AML-193 (cell line): ENCODE data around the gene CCDC8.
"Not testable (repeated sequence)": the region's sequence is repeated elsewhere in the genome, so short reads cannot be mapped to it uniquely, and the experiment has no call there.

Source experiments
- DNase-seq, 2 experiments: peaks; one replicate each; lab custom pipeline; 2025; lab: John Stamatoyannopoulos, UW

Gene CCDC8, protein sequence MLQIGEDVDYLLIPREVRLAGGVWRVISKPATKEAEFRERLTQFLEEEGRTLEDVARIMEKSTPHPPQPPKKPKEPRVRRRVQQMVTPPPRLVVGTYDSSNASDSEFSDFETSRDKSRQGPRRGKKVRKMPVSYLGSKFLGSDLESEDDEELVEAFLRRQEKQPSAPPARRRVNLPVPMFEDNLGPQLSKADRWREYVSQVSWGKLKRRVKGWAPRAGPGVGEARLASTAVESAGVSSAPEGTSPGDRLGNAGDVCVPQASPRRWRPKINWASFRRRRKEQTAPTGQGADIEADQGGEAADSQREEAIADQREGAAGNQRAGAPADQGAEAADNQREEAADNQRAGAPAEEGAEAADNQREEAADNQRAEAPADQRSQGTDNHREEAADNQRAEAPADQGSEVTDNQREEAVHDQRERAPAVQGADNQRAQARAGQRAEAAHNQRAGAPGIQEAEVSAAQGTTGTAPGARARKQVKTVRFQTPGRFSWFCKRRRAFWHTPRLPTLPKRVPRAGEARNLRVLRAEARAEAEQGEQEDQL

GRCh38 chr19:46413262-46414031 lies at the start of gene CCDC8:
Gene CCDC8 (minus strand): TSS chr19:46413564. CDS start chr19:46412810, 754 bp downstream.
- no peak for DNase-seq

GRCh38 chr19:46461537-46461936 lies 48.2 kb upstream of the CCDC8 start:
- DNase-seq: no peak

- no peak for DNase-seq
Measured at GRCh38 chr19:46460981-46461380, 47.6 kb upstream of the CCDC8 start.

- DNase-seq: no peak
Measured at GRCh38 chr19:46460055-46460454, 46.7 kb upstream of the CCDC8 start.

GRCh38 chr19:46456930-46457329 lies 43.6 kb upstream of the CCDC8 start:
- DNase-seq: no peak

GRCh38 chr19:46454244-46454643 lies 40.9 kb upstream of the CCDC8 start:
- DNase-seq: no peak

DNA sequence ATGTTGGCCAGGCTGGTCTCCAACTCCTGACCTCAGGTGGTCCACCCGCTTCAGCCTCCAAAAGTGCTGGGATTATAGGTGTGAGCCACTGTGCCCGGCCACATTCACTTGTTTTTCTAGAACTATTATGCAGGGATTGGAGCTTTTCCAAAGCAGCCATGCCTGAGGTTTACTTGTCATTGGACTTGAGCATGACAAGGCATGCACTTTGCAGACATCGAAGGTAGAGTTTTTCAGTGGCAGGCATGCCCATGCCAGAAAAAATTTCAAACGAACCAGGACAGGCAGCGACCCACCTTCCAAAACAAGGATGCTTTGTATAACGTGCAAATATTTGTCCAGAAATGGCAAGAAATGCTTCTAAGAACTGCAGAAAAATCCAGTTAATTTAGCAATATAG lies 40.3 kb upstream of the CCDC8 start:
- no peak for DNase-seq

DNA sequence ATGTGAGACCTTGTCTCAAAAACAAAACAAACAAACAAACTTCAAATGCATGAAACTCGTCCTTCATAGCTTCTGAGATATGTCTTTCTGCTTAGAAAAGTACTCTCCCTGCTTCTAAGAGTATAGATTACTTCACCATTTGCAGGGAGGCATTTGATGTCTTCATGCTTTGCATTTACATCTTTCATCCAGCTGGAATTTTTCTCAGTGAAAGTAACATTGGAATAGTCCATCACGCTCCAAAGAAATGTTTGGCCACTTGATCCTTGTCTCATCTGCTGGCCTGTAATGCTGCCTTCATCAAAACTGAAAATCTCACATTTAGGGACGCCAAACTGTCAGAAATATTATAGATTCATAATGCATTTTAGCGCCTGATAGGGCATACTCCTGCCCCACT lies 38.8 kb upstream of the CCDC8 start:
- DNase-seq: no peak

DNA sequence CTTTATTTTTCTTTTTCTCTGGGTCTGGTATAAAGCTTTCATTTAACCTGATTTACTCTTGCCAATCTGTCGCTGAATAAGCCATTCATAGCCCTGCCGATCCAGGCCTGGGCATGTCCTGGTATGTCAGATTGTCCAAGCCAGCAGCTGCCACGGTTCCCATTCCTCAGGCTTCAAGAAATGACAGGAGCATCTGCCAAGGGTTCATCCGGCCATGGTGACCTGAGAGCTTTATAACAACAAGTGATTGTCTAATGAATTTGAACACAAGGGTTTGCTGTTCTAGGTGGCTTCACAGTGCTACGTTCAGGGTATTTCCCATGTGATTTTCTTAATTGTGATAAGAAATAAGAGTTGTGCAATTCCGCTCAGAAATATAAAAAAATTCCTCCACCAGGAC lies 38.0 kb upstream of the CCDC8 start:
- no peak for DNase-seq

DNA sequence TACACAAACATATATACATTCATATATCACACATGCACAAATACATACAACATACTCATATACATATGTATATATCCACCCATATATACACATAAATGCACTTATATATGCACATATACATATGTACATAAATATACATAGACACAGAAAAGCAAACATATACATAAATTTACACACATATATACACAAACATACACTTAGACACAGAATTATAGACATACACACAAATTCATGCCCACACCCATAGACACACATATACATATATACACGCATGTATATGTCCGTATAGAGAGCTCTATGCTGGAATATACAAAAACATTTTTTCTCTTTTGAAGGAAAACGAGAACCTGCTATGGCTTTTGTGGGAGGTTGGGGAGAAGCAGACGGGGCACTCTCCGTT lies 37.4 kb upstream of the CCDC8 start:
- DNase-seq: no peak

DNA sequence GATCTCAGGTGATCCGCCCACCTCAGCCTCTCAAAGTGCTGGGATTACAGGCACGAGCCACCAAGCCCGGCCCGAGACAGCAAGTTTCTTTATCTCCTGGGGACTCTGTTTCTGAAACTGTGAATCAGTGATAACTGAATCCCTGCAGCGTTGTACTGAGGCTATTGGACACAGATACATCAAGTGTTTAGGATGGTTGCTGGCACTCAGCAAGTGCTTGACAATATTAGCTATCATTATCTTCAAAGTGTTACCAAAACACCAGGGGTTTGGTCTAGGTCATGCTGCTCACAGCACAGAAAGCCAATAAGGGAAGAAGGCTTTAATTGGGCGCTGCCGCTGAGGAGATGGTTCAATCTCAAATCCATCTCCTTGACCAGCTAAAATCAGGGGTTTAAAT lies 35.9 kb upstream of the CCDC8 start:
- no peak for DNase-seq

GRCh38 chr19:46448601-46449000 lies 35.2 kb upstream of the CCDC8 start:
- no peak for DNase-seq

DNA sequence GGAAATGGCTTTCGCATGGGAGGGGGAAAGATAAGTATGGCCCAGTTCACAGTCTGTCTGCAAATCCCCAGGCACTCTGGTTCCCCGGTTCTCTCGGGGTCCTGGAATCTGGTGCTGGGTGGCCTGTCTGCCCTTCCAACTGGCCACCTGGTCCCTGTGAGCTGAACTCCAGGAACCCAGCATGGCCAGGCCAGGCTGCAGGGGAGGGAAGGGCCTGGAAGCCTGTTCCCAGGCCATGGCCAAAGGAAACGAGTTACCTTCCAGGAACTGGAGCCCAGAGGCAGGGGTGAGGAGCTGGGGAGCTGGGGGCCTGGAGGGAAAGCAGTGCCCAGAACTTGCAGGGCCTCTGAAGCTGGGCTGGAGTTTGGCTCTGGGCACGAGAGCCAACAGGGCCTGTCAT lies 34.5 kb upstream of the CCDC8 start:
- no peak for DNase-seq

- DNase-seq: no peak
Measured at GRCh38 chr19:46447006-46447405, 33.6 kb upstream of the CCDC8 start.

DNA sequence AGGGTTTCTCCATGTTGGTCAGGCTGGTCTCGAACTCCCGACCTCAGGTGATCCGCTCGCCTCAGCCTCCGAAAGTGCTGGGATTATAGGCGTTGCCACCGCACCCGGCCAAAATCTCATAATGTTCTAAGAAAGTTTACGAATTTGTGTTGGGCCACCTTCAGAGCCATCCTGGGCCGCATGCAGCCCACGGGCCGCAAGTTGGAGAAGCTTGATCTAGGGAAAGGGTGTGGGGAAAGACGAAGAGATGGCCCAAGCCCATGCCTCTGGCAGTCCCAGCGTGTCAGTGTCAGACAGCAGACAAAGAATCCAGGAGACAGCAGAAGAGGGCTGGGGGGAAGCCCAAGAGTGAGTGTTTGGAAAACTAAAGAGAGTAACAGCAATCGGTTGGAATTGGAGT lies 32.7 kb upstream of the CCDC8 start:
- DNase-seq: no peak

DNA sequence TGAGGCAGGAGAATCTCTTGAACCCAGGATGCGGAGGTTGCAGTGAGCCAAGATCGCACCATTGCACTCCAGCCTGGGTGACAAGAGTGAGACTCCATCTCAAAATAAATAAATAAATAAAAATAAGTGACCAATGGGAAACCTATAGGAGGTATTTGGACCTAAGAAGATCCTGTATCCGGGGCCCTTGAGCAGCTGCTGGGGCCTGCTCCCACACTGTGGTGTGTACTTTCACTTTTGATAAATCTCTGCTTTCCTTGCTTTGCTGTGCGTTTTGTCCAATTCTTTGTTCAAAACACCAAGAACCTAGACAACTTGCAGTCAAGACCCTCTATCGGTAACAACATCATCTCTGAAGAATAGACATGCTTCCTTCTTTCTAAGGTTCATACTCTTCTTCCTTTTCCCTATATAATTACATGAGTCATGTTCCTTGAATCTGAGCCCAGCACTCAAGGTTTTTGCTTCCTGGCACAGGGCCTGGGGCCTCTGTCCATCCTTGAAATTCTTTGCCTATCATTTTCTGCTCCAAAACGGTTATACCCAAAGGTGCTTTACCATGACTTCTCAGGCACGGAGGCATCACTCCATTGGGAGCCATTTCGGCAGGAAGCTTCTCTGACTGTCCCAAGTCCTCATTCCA lies 29.6 kb upstream of the CCDC8 start:
- DNase-seq: no peak

- no peak for DNase-seq
Measured at GRCh38 chr19:46441866-46442265, 28.5 kb upstream of the CCDC8 start.

DNA sequence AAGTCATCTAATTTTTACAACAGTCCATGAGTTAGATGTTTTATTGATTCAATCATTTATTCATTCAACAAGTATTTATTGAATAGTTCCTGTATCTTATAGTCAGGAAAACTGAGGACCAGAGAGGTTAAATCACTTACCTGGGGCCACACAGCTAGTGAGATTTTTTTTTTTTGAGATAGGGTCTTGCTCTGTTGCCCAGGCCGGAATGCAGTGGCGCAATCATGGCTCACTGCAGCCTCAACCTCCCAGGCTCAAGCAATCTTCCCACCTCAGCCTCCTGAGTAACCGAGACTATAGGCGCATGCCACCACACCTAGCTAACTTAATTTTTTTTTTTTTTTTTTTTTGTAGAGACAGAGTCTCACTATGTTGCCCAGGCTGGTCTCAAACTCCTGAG lies 22.3 kb upstream of the CCDC8 start:
- DNase-seq: not testable (repeated sequence)

GRCh38 chr19:46435009-46435408 lies 21.6 kb upstream of the CCDC8 start:
- no peak for DNase-seq

DNA sequence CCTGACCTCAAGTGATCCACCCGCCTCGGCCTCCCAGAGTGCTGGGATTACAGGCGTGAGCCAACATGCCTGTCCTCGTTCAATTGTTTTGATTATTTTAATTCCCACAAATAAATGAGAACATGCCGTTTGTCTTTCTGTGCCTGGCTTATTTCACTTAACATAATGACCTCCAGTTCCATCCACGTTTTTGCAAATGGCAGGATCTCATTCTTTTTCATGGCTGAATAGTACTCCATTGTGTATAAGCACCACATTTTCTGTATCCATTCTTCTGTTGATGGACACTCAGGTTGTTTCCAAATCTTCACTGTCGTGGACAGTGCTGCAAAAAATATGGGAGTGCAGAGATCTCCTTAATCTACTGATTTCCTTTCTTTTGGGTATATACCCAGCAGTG lies 20.1 kb upstream of the CCDC8 start:
- DNase-seq: not testable (repeated sequence)

GRCh38 chr19:46431824-46432223 lies 18.5 kb upstream of the CCDC8 start:
- DNase-seq: no peak

DNA sequence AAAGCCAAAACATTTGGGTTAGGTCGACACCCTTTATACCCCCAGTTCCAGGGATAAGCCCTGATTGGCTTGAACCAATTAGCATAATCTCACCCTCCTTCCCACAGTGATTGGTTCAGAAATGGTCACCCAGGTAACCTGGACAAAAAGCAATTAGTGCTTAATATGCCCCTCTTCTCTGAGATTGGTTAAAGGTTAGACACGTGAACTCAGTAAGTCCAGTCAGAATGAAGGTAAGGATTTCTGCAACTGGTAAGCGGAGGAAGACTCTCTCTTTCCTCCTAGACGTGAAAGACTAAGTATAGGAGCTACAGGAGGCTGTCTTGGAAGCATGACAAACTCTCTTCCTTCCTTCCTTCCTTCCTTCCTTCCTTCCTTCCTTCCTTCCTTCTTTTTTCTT lies 16.6 kb upstream of the CCDC8 start:
- no peak for DNase-seq
